H1 (cell line): ENCODE measurements around the gene CHD9. TPM values are rescaled to one million over a fixed set of nuclear protein-coding genes. Genes with fewer than 3 reads are reported as not detected.

ENCODE experiments used
- CTCF ChIA-PET: fragments of 300-600 bp; sonication (Branson Sonifier 250); formaldehyde crosslinking; loops from one replicate; lab custom pipeline; 2021; ENCODE audit not compliant: partially characterized antibody; lab: Charles Lee
- POLR2A ChIA-PET: fragments of 300-600 bp; sonication (Branson Sonifier 250); formaldehyde crosslinking; loops from one replicate; lab custom pipeline; 2021; ENCODE audit warnings: inconsistent platforms; ENCODE audit not compliant: partially characterized antibody; lab: Charles Lee
- DNase-seq, 2 experiments: peaks; one replicate each; pipeline versions ENCODE4 v3.0.0 to v3.0.0-alpha.2; 2010 to 2022; ENCODE audit warnings: low spot score in 2 of 2, low read depth in 1 of 2, mixed read lengths in 1 of 2
- FAIRE-seq: peaks from 2 replicates; lab custom pipeline; 2011; peaks lifted over from hg19 to GRCh38; lab: Jason Lieb, UNC
- H2AFZ ChIP-seq: 2 replicates; pipeline ENCODE4 v1.8.1; 2012; ENCODE audit warnings: low read length, inconsistent platforms
- H2AK5ac ChIP-seq: 2 replicates; pipeline ENCODE4 v1.6.1; 2013; ENCODE audit warnings: low read depth, low read length
- H2BK120ac ChIP-seq: replicated peaks from 2 replicates; pipeline ENCODE3; 2013; ENCODE audit warnings: low read depth, low read length, inconsistent platforms
- H2BK12ac ChIP-seq: 2 replicates; pipeline ENCODE4 v1.6.1; 2013; ENCODE audit warnings: low read depth, low read length
- H2BK15ac ChIP-seq: 2 replicates; pipeline ENCODE4 v1.6.1; 2013; ENCODE audit warnings: low read length
- H2BK20ac ChIP-seq: 2 replicates; pipeline ENCODE4 v1.6.1; 2013; ENCODE audit warnings: low read length
- H2BK5ac ChIP-seq: 2 replicates; pipeline ENCODE4 v1.6.1; 2013; ENCODE audit warnings: low read depth, low read length
- H3K14ac ChIP-seq: 2 replicates; pipeline ENCODE4 v1.6.1; 2013; ENCODE audit warnings: inconsistent platforms; ENCODE audit not compliant: insufficient read length
- H3K18ac ChIP-seq: 2 replicates; pipeline ENCODE4 v1.6.1; 2013; ENCODE audit warnings: low read length; ENCODE audit errors: extremely low read depth
- H3K23ac ChIP-seq: 2 replicates; pipeline ENCODE4 v1.6.1; 2013; ENCODE audit warnings: inconsistent platforms; ENCODE audit not compliant: insufficient read length
- H3K23me2 ChIP-seq: 2 replicates; pipeline ENCODE4 v1.6.1; 2013; ENCODE audit warnings: low read depth, low read length
- H3K27ac ChIP-seq: 2 replicates; pipeline ENCODE4 v1.6.1; 2011; ENCODE audit warnings: low read depth, low read length, inconsistent platforms
- H3K27me3 ChIP-seq, 4 experiments: replicated peaks in 1 of 4; 1 replicate in 1 of 4; 2 replicates in 3 of 4; pipeline versions ENCODE4 v1.6.1 to v1.8.1; 2011 to 2013; ENCODE audit warnings: low read length in 3 of 4, mild to moderate bottlenecking in 3 of 4, inconsistent platforms in 2 of 4, mixed read lengths in 2 of 4, moderate library complexity in 1 of 4; ENCODE audit not compliant: control insufficient read depth in 3 of 4, insufficient read depth in 3 of 4; ENCODE audit errors: extremely low read depth in 1 of 4
- H3K36me3 ChIP-seq, 4 experiments: 2 replicates each; pipeline versions ENCODE4 v1.6.1 to v1.8.1; 2011 to 2013; ENCODE audit warnings: mild to moderate bottlenecking in 4 of 4, low read length in 3 of 4, moderate library complexity in 2 of 4, control low read depth in 1 of 4, inconsistent platforms in 1 of 4; ENCODE audit not compliant: insufficient read depth in 4 of 4, control insufficient read depth in 2 of 4
- H3K4ac ChIP-seq: replicated peaks from 2 replicates; pipeline ENCODE3; 2013; ENCODE audit warnings: low read length, low read depth, mixed read lengths, inconsistent platforms; ENCODE audit not compliant: insufficient read length
- H3K4me1 ChIP-seq, 4 experiments: replicated peaks in 1 of 4; 1 replicate in 1 of 4; 2 replicates in 3 of 4; pipeline versions ENCODE4 v1.6.1 to v1.8.1; 2011 to 2013; ENCODE audit warnings: low read length in 3 of 4, inconsistent platforms in 2 of 4, mixed read lengths in 1 of 4; ENCODE audit not compliant: insufficient read depth in 4 of 4, control insufficient read depth in 3 of 4
- H3K4me2 ChIP-seq, 2 experiments: 2 replicates each; pipeline versions ENCODE4 v1.6.1 to v1.8.1; 2011 to 2013; ENCODE audit warnings: low read depth in 2 of 2, low read length in 2 of 2, control low read depth in 1 of 2, inconsistent platforms in 1 of 2, mild to moderate bottlenecking in 1 of 2; ENCODE audit not compliant: insufficient read depth in 1 of 2
- H3K4me3 ChIP-seq, 4 experiments: fragments of 200-600, 300-600 bp in 1 of 4; sonication (generic), shearing (Covaris generic), sonication (Bioruptor Twin) in 1 of 4; 2 replicates each; pipeline versions ENCODE4 v1.5.1 to v1.8.1; 2011 to 2016; ENCODE audit warnings: low read length in 4 of 4, low read depth in 3 of 4, control low read depth in 2 of 4, inconsistent platforms in 2 of 4, mild to moderate bottlenecking in 2 of 4, mixed read lengths in 1 of 4, moderate library complexity in 1 of 4; ENCODE audit not compliant: insufficient read depth in 2 of 4; ENCODE audit errors: extremely low read depth in 1 of 4
- H3K56ac ChIP-seq: replicated peaks from 2 replicates; pipeline ENCODE3; 2013; ENCODE audit warnings: low read depth, mild to moderate bottlenecking, mixed read lengths, low read length, inconsistent platforms; ENCODE audit not compliant: insufficient read length
- H3K79me1 ChIP-seq: 2 replicates; pipeline ENCODE4 v1.6.1; 2013; ENCODE audit warnings: low read depth, low read length, control low read depth
- H3K79me2 ChIP-seq, 2 experiments: 2 replicates each; pipeline versions ENCODE4 v1.6.1 to v1.8.1; 2012 to 2013; ENCODE audit warnings: low read length in 2 of 2, mild to moderate bottlenecking in 2 of 2, inconsistent platforms in 1 of 2; ENCODE audit not compliant: insufficient read depth in 2 of 2, control insufficient read depth in 1 of 2
- H3K9ac ChIP-seq, 4 experiments: replicated peaks in 1 of 4; 1 replicate in 1 of 4; 2 replicates in 3 of 4; pipeline versions ENCODE4 v1.6.1 to v1.8.1; 2011 to 2013; ENCODE audit warnings: low read depth in 3 of 4, low read length in 3 of 4, control low read depth in 2 of 4, mild to moderate bottlenecking in 2 of 4, moderate library complexity in 2 of 4, inconsistent platforms in 1 of 4; ENCODE audit errors: extremely low read depth in 1 of 4
- H3K9me3 ChIP-seq, 2 experiments: 2 replicates each; pipeline versions ENCODE4 v1.6.1 to v1.8.1; 2012 to 2013; ENCODE audit warnings: mild to moderate bottlenecking in 2 of 2, moderate library complexity in 2 of 2, control low read depth in 1 of 2, inconsistent platforms in 1 of 2, low read depth in 1 of 2, low read length in 1 of 2, mixed read lengths in 1 of 2; ENCODE audit not compliant: insufficient read depth in 2 of 2
- H4K20me1 ChIP-seq, 2 experiments: replicated peaks in 1 of 2; 2 replicates each; pipeline versions ENCODE3 to v1.8.1; 2011 to 2013; ENCODE audit warnings: inconsistent platforms in 2 of 2, low read length in 2 of 2, mild to moderate bottlenecking in 1 of 2; ENCODE audit not compliant: insufficient read depth in 2 of 2, control insufficient read depth in 1 of 2
- H4K5ac ChIP-seq: 2 replicates; pipeline ENCODE4 v1.6.1; 2013; ENCODE audit warnings: low read length, low read depth, mixed read lengths, inconsistent platforms; ENCODE audit not compliant: insufficient read length
- H4K8ac ChIP-seq: 2 replicates; pipeline ENCODE4 v1.8.0; 2013; ENCODE audit warnings: mild to moderate bottlenecking, moderate library complexity, low read length, inconsistent platforms; ENCODE audit not compliant: insufficient read depth; ENCODE audit errors: extremely low read depth
- H4K91ac ChIP-seq: replicated peaks from 2 replicates; pipeline ENCODE3; 2013; ENCODE audit warnings: low read length, mixed read lengths, inconsistent platforms; ENCODE audit not compliant: insufficient read length
- CBX8 ChIP-seq: fragments of 300-800, 300-1000 bp; sonication (generic); IDR thresholded peaks from 2 replicates; pipeline ENCODE4 v1.7.1; 2016; ENCODE audit warnings: low read depth, low read length, borderline replicate concordance
- JUN ChIP-seq: IDR thresholded peaks from 2 replicates; pipeline ENCODE4 v1.6.1; 2011; ENCODE audit warnings: low read depth, mild to moderate bottlenecking, improper control_type of control experiment, low read length
- SP1 ChIP-seq: IDR thresholded peaks from 2 replicates; pipeline ENCODE4 v1.6.1; 2011; ENCODE audit warnings: low read depth, low read length
- WGBS, 2 experiments: shearing (Covaris generic) in 1 of 2; methylation state at CpG; one replicate each; pipeline versions ENCODE4 v1.1.6 to v1.1.7; 2013 to 2015; ENCODE audit warnings: low lambda C conversion rate in 2 of 2, mixed read lengths in 2 of 2, inconsistent platforms in 1 of 2, low coverage in 1 of 2, missing lambda C conversion rate in 1 of 2; ENCODE audit not compliant: insufficient replicate concordance in 2 of 2, insufficient coverage in 1 of 2, insufficient read length in 1 of 2; ENCODE audit errors: extremely low coverage in 1 of 2, missing lambda C conversion rate in 1 of 2; 5-methylcytosine and 5-hydroxymethylcytosine counted together
- polyA plus RNA-seq, 7 experiments: library from polyadenylated mRNA; depleted of rRNA in 3 of 7; stranded (reverse) in 5 of 7; unstranded in 2 of 7; fragments of >200 nt in 5 of 7; fragments of 200-250 nt in 2 of 7; gene quantifications; 1 replicate in 5 of 7; 2 replicates in 1 of 7; 4 replicates in 1 of 7; pipeline versions ENCODE4 v1.2.1 to v1.2.3, GENCODE V29; 2011 to 2013; ENCODE audit warnings: missing spikeins in 2 of 7, mixed read lengths in 2 of 7
- total RNA-seq: library from RNA; stranded (reverse); fragmentation: NEBNext Ultra II Directional; extraction: Animal tissue kit (Norgen Biotek cat#: 25700); gene quantifications from 2 replicates; pipeline ENCODE4 v1.2.1, GENCODE V29; 2021

The CHD9 gene
- total and polyA plus RNA-seq, 2 of the 8 experiments (the other 6 are each of a cell fraction or from before 2014, with no cell fraction given): 9.9 to 32.4 TPM

DNA sequence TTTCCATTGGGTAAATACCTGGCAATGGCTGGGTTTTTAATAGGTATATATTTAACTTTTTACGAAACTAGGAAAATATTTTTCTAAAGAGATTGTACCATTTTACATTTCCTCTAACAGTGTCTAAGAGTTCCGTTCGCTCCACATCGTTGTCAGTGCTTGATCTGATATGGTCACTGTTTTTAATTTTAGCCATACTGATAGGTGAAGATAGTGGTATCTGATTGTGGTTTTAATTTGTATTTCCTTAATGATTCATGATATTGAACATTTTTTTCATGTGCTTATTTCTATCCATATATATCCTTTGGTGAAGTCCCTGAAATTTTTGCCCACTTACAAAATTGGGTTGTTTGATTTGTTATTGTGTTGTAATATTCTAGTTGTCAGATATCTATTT, 117.7 kb downstream of the CHD9 start:
- Histone ChIP-seq H3K23me2 (no peaks in the 10 kb centered on the region; the same call in 1 of the 2 replicates), H3K79me2 (no peaks in the 10 kb centered on the region)
- CTCF ChIA-PET: no interaction called here

More for the DNA sequence above, 117.7 kb downstream of the CHD9 start:
- H3K9me3 ChIP-seq: no peaks in the 10 kb centered on the region
- H3K9ac ChIP-seq: no peak overlapping the region
- FAIRE-seq: no peak
- H3K4me3 ChIP-seq: no peak overlapping the region
- no peak overlapping the region for H3K27ac ChIP-seq
- H2AFZ ChIP-seq: no peak overlapping the region
- H2BK120ac ChIP-seq: no peak overlapping the region
- H3K23ac ChIP-seq: no peak overlapping the region
- TF ChIP-seq SP1 (no peak), CBX8 (no peak), JUN (no peak)
- no peak overlapping the region for H3K4ac ChIP-seq
- no peak overlapping the region for H4K5ac ChIP-seq
- no peak overlapping the region for H2BK20ac ChIP-seq
- 86% methylated on average over 4 of the region's 4 CpGs; no CpG with 5 or more reads in 1 of the 2 experiments for WGBS, 2 experiments
- no peak overlapping the region for H3K18ac ChIP-seq
- H3K36me3 ChIP-seq: no peaks in the 10 kb centered on the region; a peak in 1 of 8 replicates
- no peak overlapping the region for H2BK5ac ChIP-seq
- no peak overlapping the region for H4K91ac ChIP-seq
- POLR2A ChIA-PET: interaction anchor here (1.2 kb wide), 1 partner anchor 35 kb away, joined by 3 read pairs; no protein-coding TSS in a partner anchor
- no peak overlapping the region for H2AK5ac ChIP-seq
- peaks cover 0 to under 1% of the 10 kb centered on the region in 2 experiments for H4K20me1 ChIP-seq
- H3K4me2 ChIP-seq: no peak overlapping the region
- H2BK15ac ChIP-seq: no peak overlapping the region
- H3K4me1 ChIP-seq: no peaks in the 10 kb centered on the region
- H3K56ac ChIP-seq: no peak overlapping the region
- DNase-seq: no peak
- H3K27me3 ChIP-seq: no peaks in the 10 kb centered on the region
- H3K79me1 ChIP-seq: no peaks in the 10 kb centered on the region
- H3K14ac ChIP-seq: no peak overlapping the region
- no peak overlapping the region for H2BK12ac ChIP-seq
- H4K8ac ChIP-seq: no peak overlapping the region
